Measurements from ENCODE around the gene GALM.
A peak's percentile ranks its signal among the peaks of the same experiment; 100 is the strongest.

GALM gene

GRCh38 chr2:38751596-38752410 is 85.9 kb downstream of the GALM start (continued):
- TF ChIP-seq PATZ1 (tag by site-specific recombination; IDR thresholded peaks at IDR 0.05): peak; percentile 79
- 0 out of 2 replicates have a peak, but pooled peaks have one; percentile 11 for TF ChIP-seq TCF7L2 (IDR thresholded peaks at IDR 0.05; ENCODE audit: borderline replicate concordance, low read depth, low read length)

- peaks cover 5% of the 10 kb centered on the region; the same call in 1 of the 2 replicates for H3K4me1 ChIP-seq (ENCODE audit: control insufficient read depth, insufficient read depth, low read length)
- CTCF ChIA-PET: interaction anchor here (0.6 kb wide), 1 partner anchor 10 kb away, joined by 3 read pairs; no protein-coding TSS in a partner anchor
- POLR2A ChIA-PET: no interaction called here
- no peak for TF ChIP-seq ZBTB26 (tag by site-specific recombination; optimal IDR thresholded peaks at IDR 0.05)
- TF ChIP-seq ZNF792 (tag by site-specific recombination; IDR thresholded peaks at IDR 0.05): no peak
- no peak for TF ChIP-seq ZNF571 (tag by site-specific recombination; IDR thresholded peaks at IDR 0.05)
- TF ChIP-seq PRDM2 (tag by site-specific recombination; IDR thresholded peaks at IDR 0.05; ENCODE audit: borderline replicate concordance): no peak
- no peak for TF ChIP-seq SP2 (tag by site-specific recombination; IDR thresholded peaks at IDR 0.05)
- no peak for TF ChIP-seq SCRT1 (tag by site-specific recombination; IDR thresholded peaks at IDR 0.05; ENCODE audit: borderline replicate concordance)
- TF ChIP-seq ZNF266 (tag by site-specific recombination; IDR thresholded peaks at IDR 0.05; ENCODE audit: low read depth): no peak
- TF ChIP-seq ZNF76 (tag by site-specific recombination; IDR thresholded peaks at IDR 0.05; ENCODE audit: borderline replicate concordance, low read depth): no peak
- no peak for TF ChIP-seq ZNF223 (tag by site-specific recombination; IDR thresholded peaks at IDR 0.05)
- TF ChIP-seq ZNF449 (tag by site-specific recombination; IDR thresholded peaks at IDR 0.05): no peak
- TF ChIP-seq ZNF777 (tag by site-specific recombination; IDR thresholded peaks at IDR 0.05; ENCODE audit: borderline replicate concordance): no peak
- TF ChIP-seq ZNF544 (tag by site-specific recombination; IDR thresholded peaks at IDR 0.05): no peak
- no peak for TF ChIP-seq ZNF692 (tag by site-specific recombination; IDR thresholded peaks at IDR 0.05)
- TF ChIP-seq OVOL3 (tag by site-specific recombination; IDR thresholded peaks at IDR 0.05): no peak
- TF ChIP-seq BCL6B (tag by site-specific recombination; IDR thresholded peaks at IDR 0.05): no peak
- no peak for TF ChIP-seq KLF7 (tag by site-specific recombination; IDR thresholded peaks at IDR 0.05; ENCODE audit: borderline replicate concordance)
- H3K27ac ChIP-seq (ENCODE audit: extremely low read depth, low read depth, low read length): no peak overlapping the region
- no peaks in the 10 kb centered on the region for H3K9me3 ChIP-seq (ENCODE audit: control insufficient read depth, insufficient read depth, low read depth, low read length)
- no peak overlapping the region for H3K4me3 ChIP-seq (ENCODE audit: low read depth, low read length)
- peaks cover 0 to 13% of the 10 kb centered on the region in 2 experiments; a peak in 1 of 3 replicates for H3K36me3 ChIP-seq (ENCODE audit: control insufficient read depth in 2 of 2, insufficient read depth in 1 of 2, low read length in 2 of 2)
Observed at GRCh38 chr2:38754049-38754448, 88.1 kb downstream of the GALM start.
